Lower leg skin (tissue), 3 donors: ENCODE data around the gene SOWAHC.

Experiments
- CTCF ChIP-seq, 3 donors: fragments of 450-650 bp; IDR thresholded peaks; one replicate each; pipeline ENCODE4 v1.5.1; 2016; ENCODE audit warnings: antibody characterized with exemption in 3 of 3, mild to moderate bottlenecking in 3 of 3, moderate library complexity in 2 of 3
- POLR2A ChIP-seq, 2 donors: fragments of 450-650 bp; IDR thresholded peaks; one replicate each; pipeline ENCODE4 v1.6.1; 2016 to 2017; ENCODE audit warnings: antibody characterized with exemption in 2 of 2, mild to moderate bottlenecking in 1 of 2, moderate library complexity in 1 of 2

GRCh38 chr2:109645412-109646184 is 31.4 kb downstream of the SOWAHC start:
- no peak for TF ChIP-seq CTCF (IDR thresholded peaks at IDR 0.05)
- no peak for TF ChIP-seq POLR2A (IDR thresholded peaks at IDR 0.05)
